HEK293 (cell line): ENCODE measurements around the gene TPSD1.

Source experiments
- ZBTB21 ChIP-seq: fragments of 450-650 bp; formaldehyde crosslinking; IDR thresholded peaks from 2 replicates; pipeline ENCODE4 v1.5.1; 2017; ENCODE audit warnings: missing biosample characterization, missing genetic modification characterization
- ZNF23 ChIP-seq: fragments of 450-650 bp; formaldehyde crosslinking; IDR thresholded peaks from 2 replicates; pipeline ENCODE4 v1.5.1; 2016; ENCODE audit warnings: missing biosample characterization, missing genetic modification characterization, borderline replicate concordance
- ZNF274 ChIP-seq, 2 experiments: fragments of 200-500 bp in 1 of 2; fragments of 450-650 bp in 1 of 2; sonication (Bioruptor generic) in 1 of 2; formaldehyde crosslinking in 1 of 2; IDR thresholded peaks; 2 replicates each; pipeline versions ENCODE4 v1.5.1 to v1.6.1; 2014 to 2016; ENCODE audit warnings: borderline replicate concordance in 1 of 2, inconsistent platforms in 1 of 2, low read length in 1 of 2, missing biosample characterization in 1 of 2, missing genetic modification characterization in 1 of 2
- ZNF777 ChIP-seq: fragments of 450-650 bp; formaldehyde crosslinking; IDR thresholded peaks from 2 replicates; pipeline ENCODE4 v1.5.1; 2017; ENCODE audit warnings: missing biosample characterization, missing genetic modification characterization, borderline replicate concordance
- TF ChIP-seq, protein P1 (sequence below): fragments of 450-650 bp; formaldehyde crosslinking; IDR thresholded peaks from 2 replicates; pipeline ENCODE4 v1.5.1; 2016; ENCODE audit warnings: missing biosample characterization, missing genetic modification characterization

DNA sequence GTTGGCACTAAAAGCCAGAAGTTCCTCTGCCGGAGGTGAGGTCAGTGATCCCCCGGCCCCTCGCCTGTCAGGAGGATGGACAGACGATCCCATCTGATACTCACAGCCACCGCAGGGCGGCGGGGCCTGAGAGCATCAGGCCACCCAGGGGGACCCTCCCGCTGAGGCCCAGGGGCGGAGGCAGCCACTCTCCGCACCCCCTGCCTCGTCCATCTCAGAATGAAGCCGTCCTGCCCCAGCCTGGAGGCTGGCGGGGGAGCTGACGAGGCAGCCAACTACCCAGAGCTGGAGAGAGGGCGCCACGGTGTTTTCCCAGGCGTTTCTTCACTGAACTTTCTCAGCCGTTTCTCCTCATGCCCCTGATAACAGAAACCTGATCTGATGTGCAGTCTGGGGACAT lies 22.6 kb downstream of the TPSD1 start:
- TF ChIP-seq, protein P1, sequence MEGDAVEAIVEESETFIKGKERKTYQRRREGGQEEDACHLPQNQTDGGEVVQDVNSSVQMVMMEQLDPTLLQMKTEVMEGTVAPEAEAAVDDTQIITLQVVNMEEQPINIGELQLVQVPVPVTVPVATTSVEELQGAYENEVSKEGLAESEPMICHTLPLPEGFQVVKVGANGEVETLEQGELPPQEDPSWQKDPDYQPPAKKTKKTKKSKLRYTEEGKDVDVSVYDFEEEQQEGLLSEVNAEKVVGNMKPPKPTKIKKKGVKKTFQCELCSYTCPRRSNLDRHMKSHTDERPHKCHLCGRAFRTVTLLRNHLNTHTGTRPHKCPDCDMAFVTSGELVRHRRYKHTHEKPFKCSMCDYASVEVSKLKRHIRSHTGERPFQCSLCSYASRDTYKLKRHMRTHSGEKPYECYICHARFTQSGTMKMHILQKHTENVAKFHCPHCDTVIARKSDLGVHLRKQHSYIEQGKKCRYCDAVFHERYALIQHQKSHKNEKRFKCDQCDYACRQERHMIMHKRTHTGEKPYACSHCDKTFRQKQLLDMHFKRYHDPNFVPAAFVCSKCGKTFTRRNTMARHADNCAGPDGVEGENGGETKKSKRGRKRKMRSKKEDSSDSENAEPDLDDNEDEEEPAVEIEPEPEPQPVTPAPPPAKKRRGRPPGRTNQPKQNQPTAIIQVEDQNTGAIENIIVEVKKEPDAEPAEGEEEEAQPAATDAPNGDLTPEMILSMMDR (tag by site-specific recombination): no peak; the same call in 1 of the 2 replicates
- TF ChIP-seq ZNF777 (tag by site-specific recombination): no peak
- no peak for TF ChIP-seq ZBTB21
- TF ChIP-seq ZNF274 (IDR thresholded peaks at IDR 0.05; ENCODE audit: low read length): no peak
- TF ChIP-seq ZNF274 (tag by site-specific recombination; IDR thresholded peaks at IDR 0.05; ENCODE audit: borderline replicate concordance): no peak
- TF ChIP-seq ZNF23 (tag by site-specific recombination): no peak
